Endothelial cell of umbilical vein (primary cell): ENCODE results near the gene ACTG1. TPM values are rescaled to one million over a fixed set of nuclear protein-coding genes. Genes with fewer than 3 reads are reported as not detected.

Experiments
- BruUV-seq: library from RNA; stranded (reverse); fragments of 400-500 nt; replicated peaks from 2 replicates; lab custom pipeline; 2021; lab: Mats Ljungman, UMichigan
- CTCF ChIA-PET: fragments of 300-600, 350-600 bp; sonication (Branson Sonifier 250); formaldehyde crosslinking; loops from one replicate; lab custom pipeline; 2021; ENCODE audit warnings: antibody characterized with exemption, inconsistent platforms; lab: Charles Lee
- POLR2A ChIA-PET: fragments of 300-600, 350-600 bp; sonication (Branson Sonifier 250); formaldehyde crosslinking; loops from one replicate; lab custom pipeline; 2021; ENCODE audit warnings: antibody characterized with exemption, inconsistent platforms; lab: Charles Lee
- DNase-seq: peaks from one replicate; pipeline ENCODE4 v3.0.0-alpha.2; 2011; ENCODE audit warnings: low read depth, low spot score
- FAIRE-seq: peaks from 2 replicates; lab custom pipeline; 2011; peaks lifted over from hg19 to GRCh38; lab: Jason Lieb, UNC
- H2AFZ ChIP-seq: 2 replicates; pipeline ENCODE4 v1.6.0; 2012; ENCODE audit warnings: low read depth, low read length, control low read depth, inconsistent platforms
- H3K27ac ChIP-seq: 2 replicates; pipeline ENCODE4 v1.5.1; 2011; ENCODE audit warnings: low read depth, mild to moderate bottlenecking, control low read depth, low read length, moderate library complexity; ENCODE audit not compliant: insufficient read depth
- H3K27me3 ChIP-seq, 2 experiments: 2 replicates each; pipeline versions ENCODE4 v1.6.0 to v1.6.1; 2011; ENCODE audit warnings: low read length in 2 of 2, mixed read lengths in 1 of 2; ENCODE audit not compliant: control insufficient read depth in 2 of 2, insufficient read depth in 2 of 2
- H3K36me3 ChIP-seq, 2 experiments: 2 replicates in 1 of 2; 3 replicates in 1 of 2; pipeline ENCODE4 v1.5.1; 2011; ENCODE audit warnings: low read length in 2 of 2, mild to moderate bottlenecking in 1 of 2, moderate library complexity in 1 of 2; ENCODE audit not compliant: control insufficient read depth in 2 of 2, insufficient read depth in 2 of 2; ENCODE audit errors: extremely low read depth in 1 of 2
- H3K4me1 ChIP-seq: 3 replicates; pipeline ENCODE4 v1.5.1; 2011; ENCODE audit warnings: mild to moderate bottlenecking, low read length; ENCODE audit not compliant: control insufficient read depth, insufficient read depth; ENCODE audit errors: extremely low read depth
- H3K4me2 ChIP-seq: 2 replicates; pipeline ENCODE4 v1.6.1; 2011; ENCODE audit warnings: low read length, control low read depth, mixed read lengths; ENCODE audit not compliant: insufficient read depth
- H3K4me3 ChIP-seq, 3 experiments: fragments of 200-600 bp in 1 of 3; sonication (generic), shearing (Covaris generic) in 1 of 3; replicated peaks in 1 of 3; 2 replicates each; pipeline ENCODE4 v1.5.1; 2011 to 2016; ENCODE audit warnings: control low read depth in 3 of 3, low read length in 3 of 3, mild to moderate bottlenecking in 2 of 3, inconsistent platforms in 1 of 3, low read depth in 1 of 3, moderate library complexity in 1 of 3; ENCODE audit not compliant: insufficient read depth in 1 of 3
- H3K79me2 ChIP-seq: 2 replicates; pipeline ENCODE4 v1.6.0; 2012; ENCODE audit warnings: low read length, inconsistent platforms; ENCODE audit not compliant: control insufficient read depth, insufficient read depth
- H3K9ac ChIP-seq: replicated peaks from 2 replicates; pipeline ENCODE3; 2011; ENCODE audit warnings: low read length, control low read depth; ENCODE audit not compliant: insufficient read depth; ENCODE audit errors: extremely low read depth
- H3K9me1 ChIP-seq: replicated peaks from 3 replicates; pipeline ENCODE4 v1.6.0; 2011; ENCODE audit warnings: mild to moderate bottlenecking, low read length; ENCODE audit not compliant: control insufficient read depth, insufficient read depth; ENCODE audit errors: extremely low read depth
- H3K9me3 ChIP-seq: replicated peaks from 2 replicates; pipeline ENCODE4 v1.5.1; 2012; ENCODE audit warnings: low read length, inconsistent platforms; ENCODE audit not compliant: control insufficient read depth, insufficient read depth
- H4K20me1 ChIP-seq: replicated peaks from 2 replicates; pipeline ENCODE3; 2011; ENCODE audit warnings: mild to moderate bottlenecking, low read length; ENCODE audit not compliant: control insufficient read depth, insufficient read depth; ENCODE audit errors: extremely low read depth
- CTCF ChIP-seq, 2 donors: IDR thresholded peaks; 1 replicate in 1 of 2; 2 replicates in 1 of 2; pipeline ENCODE4 v1.5.1; 2011; ENCODE audit warnings: low read length in 2 of 2, mild to moderate bottlenecking in 2 of 2, moderate library complexity in 2 of 2, control low read depth in 1 of 2, inconsistent platforms in 1 of 2, low read depth in 1 of 2; ENCODE audit not compliant: insufficient read depth in 1 of 2; ENCODE audit errors: extremely low read depth in 1 of 2
- EZH2 ChIP-seq: IDR thresholded peaks from 2 replicates; pipeline ENCODE4 v1.6.1; 2012; ENCODE audit warnings: borderline replicate concordance, low read depth, mild to moderate bottlenecking, moderate library complexity, low read length, inconsistent platforms; ENCODE audit not compliant: severe bottlenecking
- FOS ChIP-seq: IDR thresholded peaks from 2 replicates; pipeline ENCODE4 v1.6.1; 2011; ENCODE audit warnings: mild to moderate bottlenecking, low read length, moderate library complexity, borderline replicate concordance; ENCODE audit not compliant: insufficient read depth
- GATA2 ChIP-seq: IDR thresholded peaks from 2 replicates; pipeline ENCODE4 v1.7.0; 2011; ENCODE audit warnings: low read depth, mild to moderate bottlenecking, moderate library complexity, mixed read lengths, low read length; ENCODE audit not compliant: insufficient read length, insufficient read depth
- MYC ChIP-seq: IDR thresholded peaks from one replicate; pipeline ENCODE4 v1.6.1; 2011; ENCODE audit warnings: mild to moderate bottlenecking, low read depth, low read length
- POLR2A ChIP-seq: IDR thresholded peaks from 2 replicates; pipeline ENCODE4 v1.6.1; 2012; ENCODE audit warnings: low read depth, mild to moderate bottlenecking, control low read depth, low read length
- POLR2AphosphoS5 ChIP-seq: IDR thresholded peaks from 2 replicates; pipeline ENCODE4 v1.6.1; 2012; ENCODE audit warnings: low read depth, mild to moderate bottlenecking, control low read depth, low read length, moderate library complexity; ENCODE audit not compliant: insufficient read depth
- dilution Hi-C: fragments of 300-500 bp; cut with MboI; formaldehyde crosslinking; loops from one replicate; pipeline ENCODE4 v1.15.0; 2019; ENCODE audit warnings: low sequenced_read_pairs; ENCODE audit not compliant: extremely low pct_ligation_motif_present
- intact Hi-C: fragments of 100-400 bp; cut with micrococcal nuclease; formaldehyde crosslinking; loops from one replicate; pipeline ENCODE4 v1.10.0; 2022
- polyA plus RNA-seq, 4 experiments: library from polyadenylated mRNA; depleted of rRNA in 3 of 4; stranded (reverse) in 3 of 4; unstranded in 1 of 4; fragments of >200 nt; gene quantifications; 2 replicates each; pipeline versions ENCODE4 v1.2.1 to v1.2.3, GENCODE V29; 2011 to 2012; ENCODE audit warnings: missing spikeins in 1 of 4
- total RNA-seq: library from RNA; stranded (reverse); gene quantifications from 2 replicates; pipeline ENCODE4 v1.2.3, GENCODE V29; 2021
- TF ChIP-seq, protein P1 (sequence below): IDR thresholded peaks from 2 replicates; pipeline ENCODE4 v1.6.1; 2011; ENCODE audit not compliant: insufficient read depth, insufficient read length

The ACTG1 gene
- total and polyA plus RNA-seq, 2 donors (not counting 3 experiments of a cell fraction or from before 2014, with no cell fraction given) = 6,127 to 10,663 TPM

DNA sequence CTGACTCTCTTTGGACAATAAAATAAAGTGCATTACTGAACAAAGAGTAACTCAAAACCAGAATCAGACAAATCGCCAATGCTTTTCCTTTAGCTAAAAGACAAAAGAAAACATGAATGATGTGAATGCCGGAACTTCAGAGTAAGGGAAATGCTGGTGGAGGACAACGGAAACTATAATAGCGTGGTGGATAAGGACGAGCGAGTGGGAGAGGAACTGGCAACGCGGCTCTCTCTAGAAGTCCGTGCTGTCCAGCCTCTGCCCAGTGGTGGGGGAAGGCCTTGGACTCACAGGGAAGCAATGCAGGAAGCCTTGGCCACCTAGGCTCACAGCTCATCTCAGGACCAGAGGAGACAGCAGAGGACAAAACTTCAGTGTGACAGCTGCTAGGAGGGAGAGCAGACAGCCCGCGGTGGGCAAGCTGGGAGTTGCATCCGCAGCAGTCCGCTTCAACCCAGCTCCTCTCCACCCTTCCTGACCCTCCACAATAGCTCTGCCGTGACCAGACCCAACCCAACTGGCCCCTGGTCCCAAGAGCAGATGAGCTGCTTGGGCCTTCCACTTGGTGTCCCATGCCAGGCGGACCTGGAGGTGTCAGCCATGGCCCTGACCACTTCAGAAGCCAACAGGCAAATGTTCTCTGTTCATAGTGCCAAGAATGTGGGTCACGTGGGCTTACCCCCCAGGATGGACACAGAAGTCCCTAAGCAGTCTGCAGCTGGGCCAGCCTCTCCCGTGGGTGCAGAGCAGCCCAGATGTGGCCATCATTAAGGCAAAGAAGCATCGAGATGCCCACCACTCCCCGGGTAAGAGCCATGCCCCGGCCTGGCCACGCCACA lies 44.9 kb upstream of the ACTG1 start:
- Histone ChIP-seq H3K9me1 (no peaks in the 10 kb centered on the region), H3K36me3 (peaks cover 0 to 33% of the 10 kb centered on the region in 2 experiments), H3K9ac (no peak overlapping the region), H3K27ac (peak overlapping the region; percentile 22), H3K4me2 (no peak overlapping the region), H3K4me3 (no peak overlapping the region), H3K4me1 (peaks cover 50% of the 10 kb centered on the region), H3K27me3 (no peaks in the 10 kb centered on the region), H3K79me2 (no peaks in the 10 kb centered on the region), H4K20me1 (no peaks in the 10 kb centered on the region), H3K9me3 (no peaks in the 10 kb centered on the region), H2AFZ (no peak overlapping the region)
- FAIRE-seq = no peak
- DNase-seq = no peak
- dilution Hi-C loops (no loop called here), intact Hi-C loops (loop anchor here (1.0 kb wide), 1 partner anchor 9 kb away; no protein-coding TSS in a partner anchor)
- TF ChIP-seq, protein P1, sequence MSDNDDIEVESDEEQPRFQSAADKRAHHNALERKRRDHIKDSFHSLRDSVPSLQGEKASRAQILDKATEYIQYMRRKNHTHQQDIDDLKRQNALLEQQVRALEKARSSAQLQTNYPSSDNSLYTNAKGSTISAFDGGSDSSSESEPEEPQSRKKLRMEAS = no peak
- TF ChIP-seq CTCF (IDR thresholded peaks at IDR 0.05; ENCODE audit: extremely low read depth in 1 of 2, insufficient read depth in 1 of 2, low read depth in 1 of 2, low read length in 2 of 2) = no peak
- no peak for TF ChIP-seq EZH2
- peak; percentile 3 for TF ChIP-seq POLR2A
- no peak for TF ChIP-seq MYC
- TF ChIP-seq FOS = no peak
- no peak for TF ChIP-seq POLR2AphosphoS5
- no peak for TF ChIP-seq GATA2
- CTCF ChIA-PET = interaction anchor here (1.0 to 1.7 kb wide), 6 partner anchors 9 to 44 kb away, joined by 3 to 9 read pairs (median 4); no protein-coding TSS in a partner anchor
- BruUV-seq = no TSS peak
- POLR2A ChIA-PET = interaction anchor here (0.9 kb wide), 1 partner anchor 9 kb away, joined by 3 read pairs; no protein-coding TSS in a partner anchor
